A673 (cell line): ENCODE results near the gene ZNF385B.

Experiments
- CTCF ChIP-seq: fragments of 300-800, 200-600 bp; sonication (generic); conservative IDR thresholded peaks from 2 replicates; pipeline ENCODE4 v1.5.1; 2017; ENCODE audit warnings: low read depth, mild to moderate bottlenecking, antibody characterized with exemption, low read length, moderate library complexity, mixed read lengths
- EZH2 ChIP-seq: fragments of 200-600 bp; sonication (generic); IDR thresholded peaks from 2 replicates; pipeline ENCODE4 v1.6.1; 2017; ENCODE audit warnings: borderline replicate concordance, low read depth, mild to moderate bottlenecking, mixed read lengths, antibody characterized with exemption, low read length; ENCODE audit not compliant: poor library complexity, severe bottlenecking

- no peak for TF ChIP-seq CTCF
- no peak for TF ChIP-seq EZH2
Observed at GRCh38 chr2:179569831-179570233, 291.6 kb downstream of the ZNF385B start.
